HG03097 (cell line): Measurements from ENCODE around the gene PKP1.

Experiments
- ATAC-seq: cut with Tn5 transposase; IDR thresholded peaks from one replicate; pipeline ENCODE4 v1.9.1; 2021; ENCODE audit not compliant: unreplicated experiment, low FRiP score

The PKP1 gene

DNA sequence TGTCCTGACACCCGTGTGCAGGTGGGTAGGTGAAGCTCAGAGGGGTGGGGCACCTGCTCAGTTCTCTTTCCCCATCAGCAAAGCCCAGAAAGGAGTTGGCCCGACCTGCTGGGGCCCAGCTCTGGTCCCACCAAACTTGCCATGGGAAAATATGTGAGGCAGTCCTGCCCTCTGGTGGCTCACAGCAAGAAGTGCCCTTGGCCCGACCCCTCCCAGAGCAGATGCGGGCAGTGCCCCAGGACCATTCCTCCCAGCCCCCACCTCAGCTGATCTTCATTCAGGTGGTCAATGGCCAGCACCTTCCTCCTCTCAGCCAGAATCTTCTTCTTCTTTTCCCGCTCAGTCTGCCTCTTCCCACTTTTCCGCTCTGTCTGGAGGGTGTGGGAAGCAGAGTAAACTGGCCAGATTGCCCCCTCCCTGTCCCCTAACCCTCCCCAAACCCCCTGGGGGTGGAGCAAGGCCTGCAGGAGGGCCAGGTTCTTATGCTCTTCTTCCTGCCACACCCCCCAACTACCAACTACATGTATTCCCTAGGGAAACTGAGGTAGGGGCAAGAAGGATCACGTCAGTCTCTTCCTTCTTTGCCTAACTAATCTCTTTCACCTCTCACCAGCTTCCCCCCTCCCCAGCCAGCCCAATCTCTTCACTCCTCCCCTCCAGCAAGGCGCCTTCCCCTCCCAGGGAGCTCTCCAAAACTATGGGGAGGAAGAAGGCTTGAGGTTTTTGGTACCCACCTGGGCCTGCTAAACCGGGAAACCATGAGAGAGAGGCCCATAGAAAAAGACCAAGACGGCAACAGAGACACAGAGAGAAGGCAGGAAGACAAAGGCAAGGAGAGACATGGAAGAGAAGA lies 78.6 kb downstream of the PKP1 start:
- no peak for ATAC-seq

DNA sequence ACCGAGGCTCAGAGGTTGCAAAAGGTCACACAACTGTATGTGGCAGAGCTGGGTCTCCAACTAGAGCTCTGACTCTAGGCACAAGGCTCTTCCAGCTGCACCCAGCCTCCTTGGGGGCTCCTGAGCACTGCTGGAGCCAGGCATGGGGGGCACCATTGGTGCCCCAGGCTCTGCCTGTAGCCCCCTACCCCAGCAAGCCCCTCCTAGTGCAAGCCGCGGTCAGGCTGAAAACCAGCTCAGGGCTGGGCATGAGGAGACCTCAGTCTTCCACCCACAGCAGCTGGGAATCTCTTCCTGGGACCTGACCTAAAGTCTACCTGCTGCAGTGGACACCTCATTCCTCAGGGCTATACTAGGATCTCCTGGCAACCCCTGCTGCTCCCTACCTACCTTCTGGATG lies 79.6 kb downstream of the PKP1 start:
- no peak for ATAC-seq

DNA sequence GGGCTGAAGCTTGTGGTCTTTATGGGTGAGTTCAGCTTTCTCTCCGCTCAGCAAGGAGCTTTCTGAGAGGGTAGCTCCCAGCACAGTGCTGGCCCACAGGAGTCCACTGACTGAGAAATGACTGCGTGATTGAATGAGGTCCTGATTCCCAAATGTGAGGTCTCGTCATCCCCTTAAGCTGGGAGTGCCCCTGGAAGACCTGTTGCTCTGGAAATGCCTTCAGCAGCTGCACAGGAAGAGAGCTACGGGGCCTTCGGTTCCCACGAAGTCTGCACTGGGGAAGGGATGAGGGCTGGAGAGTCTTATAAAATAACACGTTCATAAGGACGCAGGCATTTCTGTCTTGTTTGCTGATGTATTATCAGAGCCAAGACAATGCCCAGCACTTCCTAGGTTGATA lies 80.2 kb downstream of the PKP1 start:
- ATAC-seq = no peak

DNA sequence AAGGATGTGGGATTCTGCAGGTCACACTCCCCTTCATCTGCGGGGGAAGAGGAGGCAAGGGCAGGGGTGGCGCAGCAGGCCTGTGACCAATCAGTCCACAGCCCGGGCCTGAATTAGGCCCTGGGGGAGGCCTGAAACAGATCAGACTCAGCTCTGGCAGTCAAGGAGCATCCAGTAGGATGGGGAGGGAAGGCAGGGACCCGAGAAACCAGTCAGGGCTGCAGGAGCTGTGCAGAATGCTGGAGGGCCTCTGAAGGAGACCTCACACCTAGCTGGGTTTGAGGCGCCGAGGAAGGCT lies 81.5 kb downstream of the PKP1 start:
- ATAC-seq = no peak

DNA sequence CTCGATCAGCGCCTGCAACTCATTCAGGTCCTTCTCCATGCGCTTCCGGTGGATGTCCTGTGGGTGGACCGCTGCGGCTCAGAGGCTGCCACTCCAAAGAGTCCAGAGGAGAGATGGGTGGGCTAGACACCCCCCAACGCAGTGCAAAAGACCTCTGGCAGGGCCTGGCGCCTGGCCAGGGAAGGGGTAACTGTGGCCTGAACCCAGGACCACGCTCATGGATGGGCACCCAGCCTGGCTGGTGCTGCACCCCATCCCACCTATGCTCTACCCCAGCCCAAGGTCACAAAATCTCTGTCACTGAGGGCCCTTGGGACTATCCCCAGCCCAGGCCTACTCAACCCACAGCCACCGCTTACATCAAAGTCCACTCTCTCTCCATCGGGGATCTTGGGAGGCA lies 81.9 kb downstream of the PKP1 start:
- ATAC-seq = no peak

DNA sequence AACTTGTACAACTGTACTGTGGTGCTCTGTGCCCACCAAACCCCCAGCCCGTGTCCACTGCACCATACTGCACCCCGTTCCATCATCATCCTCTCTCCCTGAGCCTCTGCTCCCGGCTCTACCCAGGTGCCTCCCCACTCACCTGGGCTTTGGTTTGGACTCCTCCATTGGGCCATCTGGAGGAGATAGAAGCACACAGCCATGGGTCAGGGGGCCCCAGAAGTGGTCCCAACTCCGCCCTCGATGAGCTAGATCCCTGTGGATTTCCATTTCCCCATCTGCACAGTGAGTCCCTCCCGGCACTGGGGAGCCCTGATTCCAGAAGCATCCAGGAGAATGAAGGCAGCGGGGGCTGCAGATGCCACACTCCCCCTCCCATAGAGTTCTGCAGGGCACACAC lies 83.4 kb downstream of the PKP1 start:
- no peak for ATAC-seq

DNA sequence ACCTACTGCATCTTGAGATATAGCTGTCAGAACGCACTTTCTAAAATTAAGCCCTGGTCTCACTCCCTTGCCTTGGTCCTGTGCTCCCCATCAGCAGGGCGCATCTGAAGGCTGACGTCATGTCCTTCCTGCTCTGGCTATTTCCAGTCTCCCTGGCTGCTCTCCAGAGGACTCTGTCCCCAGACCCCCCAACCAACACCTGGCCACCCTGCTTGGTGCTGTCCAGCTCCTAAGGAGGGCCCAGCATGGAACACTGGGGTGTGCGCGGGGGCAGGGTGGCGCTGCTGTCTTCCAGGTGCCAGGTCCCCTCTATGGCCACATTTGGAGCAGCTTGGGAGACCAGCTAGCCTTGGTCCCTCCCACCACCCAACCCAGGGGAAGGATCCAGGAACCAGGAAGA lies 85.9 kb downstream of the PKP1 start:
- no peak for ATAC-seq

DNA sequence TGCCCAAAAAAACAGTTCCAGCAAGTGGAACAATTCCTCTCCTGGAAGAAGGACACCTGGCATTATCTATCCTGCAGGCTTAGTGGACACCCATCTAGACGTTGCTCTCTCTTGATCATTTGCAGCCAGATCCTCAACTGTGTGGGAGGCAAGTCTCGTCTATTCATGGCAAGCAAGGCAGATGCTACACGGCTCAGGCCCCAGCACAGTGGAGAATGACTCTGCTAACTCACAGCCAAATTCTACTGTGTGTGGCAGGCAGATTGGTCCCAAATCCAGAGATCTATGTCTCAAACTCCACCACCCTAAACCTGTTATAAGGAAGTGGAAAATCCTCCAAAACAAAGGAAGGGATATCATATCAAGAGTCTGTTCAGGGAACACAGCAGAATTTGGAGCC lies 87.2 kb downstream of the PKP1 start:
- no peak for ATAC-seq

DNA sequence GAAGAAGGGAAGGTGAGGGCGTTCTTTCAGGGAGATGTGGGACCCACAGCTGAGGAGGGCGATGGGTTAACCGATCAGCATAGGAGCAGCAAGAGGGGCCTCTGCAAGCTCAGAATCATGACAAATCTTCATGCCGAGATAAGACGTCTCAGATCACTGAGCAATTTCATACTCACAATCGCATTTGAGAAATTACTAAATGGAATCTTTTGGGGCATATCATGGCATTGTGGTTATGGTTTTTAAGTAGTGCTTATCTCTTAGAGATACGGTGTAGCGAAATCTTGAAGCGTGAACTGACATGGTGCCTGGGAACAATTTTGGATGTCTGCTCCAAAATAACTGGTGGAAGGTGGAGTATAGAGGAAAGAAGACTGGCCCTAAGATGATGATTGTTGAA lies 88.0 kb downstream of the PKP1 start:
- ATAC-seq = no peak

DNA sequence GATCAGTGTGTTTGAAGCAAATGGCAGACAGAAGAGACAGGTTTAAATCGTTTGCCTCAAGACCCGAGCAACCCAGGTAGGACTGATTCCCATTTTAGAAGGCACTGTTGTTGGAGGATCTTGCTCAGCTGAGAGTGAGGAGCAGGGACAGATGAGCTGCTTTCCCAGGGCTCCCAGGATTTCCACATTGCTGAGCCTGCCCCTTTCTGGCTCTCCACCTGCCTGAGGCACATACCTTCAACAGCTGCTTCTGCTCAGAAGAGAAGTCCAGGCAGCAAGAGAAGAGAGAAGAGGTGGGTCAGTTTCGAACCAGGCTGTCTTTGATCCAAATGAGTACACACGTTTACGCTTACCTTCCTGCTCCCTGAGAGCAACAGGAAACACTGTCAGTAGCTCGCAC lies 88.5 kb downstream of the PKP1 start:
- no peak for ATAC-seq

DNA sequence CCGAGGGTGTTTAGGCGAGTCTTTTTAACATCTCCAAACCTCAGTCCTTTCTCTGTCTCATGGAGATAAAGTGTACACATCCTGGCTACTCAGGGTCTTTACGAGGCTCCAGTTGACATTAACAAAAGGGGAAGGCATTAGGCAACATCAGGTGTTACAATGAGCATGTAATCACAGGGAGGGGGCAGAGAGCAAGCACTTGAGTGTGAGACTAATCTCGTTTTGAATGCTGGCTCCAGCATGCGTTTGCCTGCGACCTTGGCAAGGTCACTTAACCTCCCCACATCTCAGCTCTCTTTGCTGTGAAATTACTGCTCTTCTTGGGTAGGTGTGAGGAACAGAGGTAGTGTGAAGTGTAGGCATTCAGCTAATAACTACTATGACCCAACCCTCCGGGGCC lies 91.1 kb downstream of the PKP1 start:
- ATAC-seq = no peak

DNA sequence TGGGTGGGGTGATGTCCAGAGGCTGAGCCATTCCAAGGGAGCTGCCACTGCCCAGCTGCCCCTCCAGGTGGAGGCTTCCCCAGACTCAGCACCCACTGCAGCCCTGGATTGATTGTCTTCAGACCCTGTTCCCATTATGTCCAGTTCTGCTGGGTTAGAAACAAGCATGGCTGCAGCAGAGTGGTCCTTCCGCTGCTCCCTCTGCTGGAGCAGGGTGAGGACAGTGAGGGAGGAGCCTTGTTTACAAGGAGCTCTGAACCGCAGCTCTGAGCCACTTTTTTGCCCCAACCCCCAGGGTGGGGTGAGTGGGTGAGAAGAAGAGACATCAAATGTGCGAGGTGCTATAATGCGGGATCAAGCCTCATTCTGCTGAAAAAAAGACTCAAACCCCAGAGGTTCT lies 91.9 kb downstream of the PKP1 start:
- no peak for ATAC-seq

DNA sequence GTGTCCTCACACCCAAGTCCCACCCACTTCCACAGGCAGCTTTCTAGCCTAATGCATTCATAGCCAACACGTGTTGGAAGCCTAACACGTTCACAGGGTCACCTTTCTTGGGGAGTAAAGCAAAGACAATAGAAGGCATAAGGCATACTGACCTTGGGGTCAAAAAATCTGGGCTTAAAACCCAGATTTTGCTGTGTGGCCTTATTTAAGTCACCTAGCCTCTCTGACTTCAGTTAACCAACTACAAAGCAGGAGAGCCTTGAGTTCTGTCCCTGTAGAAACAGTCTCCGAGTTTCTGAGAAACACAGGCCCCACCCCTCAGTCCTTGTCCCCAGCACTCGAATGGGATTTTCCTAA lies 92.8 kb downstream of the PKP1 start:
- ATAC-seq = no peak

DNA sequence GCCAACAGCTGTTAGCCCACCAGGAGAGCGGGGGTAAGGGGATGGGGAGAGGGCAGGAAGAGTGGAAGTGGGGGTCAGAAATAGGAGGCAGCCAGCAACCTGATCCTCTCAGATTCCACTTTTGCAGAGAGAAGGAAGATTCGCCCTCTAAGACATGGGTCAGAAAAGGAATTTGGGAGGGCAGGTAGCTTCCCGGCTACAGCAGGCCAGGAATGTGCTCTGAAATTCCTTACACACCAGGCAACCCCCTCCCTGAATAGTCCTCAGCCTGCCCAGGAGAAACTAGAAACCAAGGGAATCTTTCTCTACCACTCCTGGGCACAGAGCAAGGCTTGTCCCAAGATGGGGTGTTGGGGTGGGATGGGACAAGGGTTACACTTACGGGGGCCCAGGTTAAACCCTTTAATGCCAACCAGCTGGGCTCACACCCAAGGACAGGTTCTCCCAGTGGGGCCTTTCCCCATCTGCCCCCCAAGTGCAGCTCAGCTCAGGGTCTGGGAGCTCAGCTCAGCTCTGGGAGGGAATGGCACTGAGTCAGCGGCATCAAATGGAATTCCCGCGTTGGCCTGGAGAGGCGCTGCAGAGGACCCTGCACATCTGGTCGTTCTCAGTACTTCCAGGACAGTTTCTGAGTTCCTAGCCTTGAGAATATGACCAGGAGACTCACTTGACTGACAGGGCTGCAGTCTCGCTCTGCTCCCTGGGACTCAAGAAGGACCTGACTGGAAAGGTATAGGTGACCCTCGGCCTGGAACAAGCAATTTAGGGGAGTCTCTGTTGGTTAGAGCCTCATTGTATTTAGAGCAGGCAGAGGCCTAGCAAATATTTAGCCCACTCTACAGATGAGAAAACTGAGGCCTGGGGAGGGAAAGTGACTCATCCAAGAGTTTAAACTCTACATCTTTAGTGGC lies 93.4 kb downstream of the PKP1 start:
- no peak for ATAC-seq

DNA sequence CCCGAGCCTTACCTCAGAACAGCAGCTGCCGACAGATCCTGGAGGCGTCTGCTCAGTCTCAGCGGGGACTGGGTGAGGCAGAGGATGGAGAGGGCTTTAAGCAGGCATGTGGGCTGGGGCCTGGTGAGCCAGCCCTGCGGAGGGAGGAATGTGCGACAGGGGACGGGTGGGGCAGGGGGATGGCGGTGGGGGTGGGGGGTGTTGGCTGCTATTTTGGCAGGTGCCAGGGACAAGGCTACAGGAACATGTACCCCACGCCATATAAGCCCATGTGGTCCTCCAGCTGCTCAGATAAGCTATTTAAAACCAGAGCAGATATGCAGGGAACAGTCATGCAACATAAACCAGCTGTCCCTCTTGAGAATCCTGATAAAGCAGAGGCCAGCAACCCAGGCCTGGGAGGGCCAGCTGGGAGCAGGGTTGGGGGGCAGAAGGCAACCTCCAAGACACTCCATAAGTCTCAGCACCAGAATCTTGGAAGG lies 94.3 kb downstream of the PKP1 start, which contains the start of gene TNNT2:
TSS of gene TNNT2 (minus strand) at position 70 of the 482 bp plus-strand sequence. CDS start 4,426 bp downstream, outside the sequence.
- ATAC-seq = no peak

DNA sequence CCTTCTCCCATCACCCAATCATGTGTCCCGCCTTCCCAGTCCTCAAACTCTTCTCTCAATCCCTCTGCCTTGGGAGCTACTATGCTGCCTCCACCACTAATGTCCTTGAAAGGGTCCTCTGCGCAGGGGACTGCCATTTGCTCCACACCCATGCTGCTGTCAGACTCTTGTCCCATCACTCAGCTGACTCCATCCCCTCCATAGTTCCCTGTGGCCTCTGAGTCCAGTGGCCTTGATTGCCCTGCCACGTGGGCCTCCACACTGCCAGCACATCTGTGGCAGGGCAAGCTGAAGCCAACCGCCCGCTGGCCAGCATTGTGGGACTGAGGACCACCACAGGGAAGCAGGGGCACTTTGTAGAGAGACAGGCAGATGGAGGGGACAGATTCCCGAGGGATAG lies 95.5 kb downstream of the PKP1 start:
- ATAC-seq = no peak

DNA sequence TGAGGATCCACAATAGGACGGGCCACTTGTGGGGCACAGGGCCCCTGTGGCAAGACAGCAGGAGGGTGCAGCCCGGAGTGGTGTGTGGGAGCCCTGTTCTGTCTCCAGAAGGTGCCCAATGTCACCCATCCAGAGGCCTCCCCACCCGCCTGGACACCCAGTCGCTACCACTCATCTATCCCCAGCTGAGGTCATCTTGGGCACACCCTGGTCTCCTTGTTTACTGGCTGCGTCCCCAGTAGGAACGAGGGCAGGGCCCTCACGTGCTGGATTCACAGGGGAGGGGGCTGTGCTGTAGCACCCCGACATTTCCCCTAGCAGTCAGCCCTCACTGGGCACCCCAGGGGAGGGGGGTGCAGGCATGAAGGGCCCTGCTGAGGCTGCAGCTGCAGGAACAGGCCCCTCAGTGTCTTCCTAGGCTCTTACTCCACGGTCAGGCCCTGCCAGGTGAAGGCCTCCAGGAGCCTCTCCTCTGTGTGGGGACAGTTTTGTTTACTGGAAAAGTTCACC lies 96.5 kb downstream of the PKP1 start:
- no peak for ATAC-seq

DNA sequence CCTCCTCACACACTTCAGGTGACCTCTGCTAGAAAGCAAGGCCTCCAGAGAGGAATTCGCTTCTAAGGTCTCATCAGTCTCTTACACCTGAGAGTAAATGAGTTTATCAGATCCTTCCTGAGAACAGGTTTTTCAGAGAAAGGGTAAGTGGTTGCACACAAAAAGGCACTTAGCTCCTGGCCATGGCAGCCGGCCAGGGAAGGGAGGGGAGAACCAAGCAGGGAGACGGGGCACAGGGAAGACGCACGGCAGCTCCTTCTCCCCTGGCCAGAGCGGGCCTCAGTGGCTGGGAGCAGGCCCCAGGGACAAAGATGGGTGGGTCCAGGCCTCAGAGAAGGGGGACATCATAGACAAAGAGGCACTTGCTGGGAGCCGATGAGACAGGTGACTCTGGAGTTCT lies 97.8 kb downstream of the PKP1 start:
- ATAC-seq = no peak
